Measurements from ENCODE around the gene TRABD2B. TPM values are rescaled to one million over a fixed set of nuclear protein-coding genes. Genes with fewer than 3 reads are reported as not detected.

The TRABD2B gene
- total RNA-seq, 5 donors from 2014 or later (not counting 1 experiment from before 2014, with no cell fraction given) = not detected

GRCh38 chr1:47919113-47919833 lies 77.9 kb downstream of the TRABD2B start:
- Mint-ChIP-seq H3K36me3 (no peaks in the 10 kb centered on the region), H3K9me3 (no peaks in the 10 kb centered on the region), H3K4me1 (no peaks in the 10 kb centered on the region), H3K27ac (no peak overlapping the region), H3K4me3 (no peak overlapping the region), H3K27me3 (peaks cover 11 to 14% of the 10 kb centered on the region in 2 donors)
- CTCF ChIA-PET = interaction anchor here in 1 of 2 donors (0.6 kb wide), 1 partner anchor 44 kb away, joined by 3 read pairs; no protein-coding TSS in a partner anchor
- no peak overlapping the region for H3K27ac ChIP-seq (ENCODE audit: low read length)
- H3K4me1 ChIP-seq (ENCODE audit: control insufficient read depth in 1 of 2, extremely low read depth in 1 of 2, insufficient read depth in 2 of 2, low read length in 2 of 2) = no peaks in the 10 kb centered on the region
- ATAC-seq (replicated peaks in 1 of 4) (no peak), DNase-seq (no peak)
- POLR2A ChIA-PET = no interaction called here
- no peaks in the 10 kb centered on the region for H3K36me3 ChIP-seq (ENCODE audit: control insufficient read depth in 2 of 2, extremely low read depth in 1 of 2, insufficient read depth in 1 of 2, low read length in 1 of 2)
- 74% methylated on average over 3 of the region's 3 CpGs for WGBS (ENCODE audit: insufficient coverage)
- no peak overlapping the region for H3K4me3 ChIP-seq (ENCODE audit: control insufficient read depth in 1 of 2, extremely low read depth in 1 of 2, low read length in 1 of 2)
- H3K27me3 ChIP-seq (replicated peaks in 1 of 2; ENCODE audit: control insufficient read depth in 2 of 2, extremely low read depth in 1 of 2, insufficient read depth in 2 of 2, low read length in 1 of 2) = peaks cover under 1 to 17% of the 10 kb centered on the region in 2 experiments
- H3K9me3 ChIP-seq = no peaks in the 10 kb centered on the region

GRCh38 chr1:47918257-47918867 lies 78.8 kb downstream of the TRABD2B start:
- no peak for ATAC-seq (replicated peaks in 1 of 4)
- Mint-ChIP-seq H3K4me3 (no peak overlapping the region), H3K27me3 (peaks cover 8 to 12% of the 10 kb centered on the region in 2 donors), H3K36me3 (no peaks in the 10 kb centered on the region), H3K27ac (no peak overlapping the region), H3K9me3 (no peaks in the 10 kb centered on the region), H3K4me1 (no peaks in the 10 kb centered on the region)
- Histone ChIP-seq H3K9me3 (no peaks in the 10 kb centered on the region), H3K4me3 (ENCODE audit: control insufficient read depth in 1 of 2, extremely low read depth in 1 of 2, low read length in 1 of 2) (no peak overlapping the region), H3K27ac (ENCODE audit: low read length) (no peak overlapping the region), H3K36me3 (ENCODE audit: control insufficient read depth in 2 of 2, extremely low read depth in 1 of 2, insufficient read depth in 1 of 2, low read length in 1 of 2) (no peaks in the 10 kb centered on the region), H3K4me1 (ENCODE audit: control insufficient read depth in 1 of 2, extremely low read depth in 1 of 2, insufficient read depth in 2 of 2, low read length in 2 of 2) (no peaks in the 10 kb centered on the region), H3K27me3 (replicated peaks in 1 of 2; ENCODE audit: control insufficient read depth in 2 of 2, extremely low read depth in 1 of 2, insufficient read depth in 2 of 2, low read length in 1 of 2) (peaks cover 0 to 22% of the 10 kb centered on the region in 2 experiments)
- ChIA-PET POLR2A (no interaction called here), CTCF (no interaction called here)
- no peak for DNase-seq
- 21% methylated on average over 4 of the region's 8 CpGs for WGBS (ENCODE audit: insufficient coverage)

- H3K4me1 ChIP-seq (ENCODE audit: control insufficient read depth in 1 of 2, extremely low read depth in 1 of 2, insufficient read depth in 2 of 2, low read length in 2 of 2) = no peaks in the 10 kb centered on the region
- no CpG with 5 or more reads among the region's 3 CpGs for WGBS (ENCODE audit: insufficient coverage)
- H3K4me3 Mint-ChIP-seq = no peak overlapping the region
- H3K27me3 ChIP-seq (replicated peaks in 1 of 2; ENCODE audit: control insufficient read depth in 2 of 2, extremely low read depth in 1 of 2, insufficient read depth in 2 of 2, low read length in 1 of 2) = peaks cover 0 to 23% of the 10 kb centered on the region in 2 experiments
- POLR2A ChIA-PET = no interaction called here
- H3K36me3 ChIP-seq (ENCODE audit: control insufficient read depth in 2 of 2, extremely low read depth in 1 of 2, insufficient read depth in 1 of 2, low read length in 1 of 2) = no peaks in the 10 kb centered on the region
- H3K27ac Mint-ChIP-seq = no peak overlapping the region
- H3K36me3 Mint-ChIP-seq = no peaks in the 10 kb centered on the region
- peaks cover 8 to 10% of the 10 kb centered on the region in 2 donors for H3K27me3 Mint-ChIP-seq
- DNase-seq (no peak), ATAC-seq (replicated peaks in 1 of 4) (no peak)
- H3K9me3 Mint-ChIP-seq = no peaks in the 10 kb centered on the region
- H3K4me3 ChIP-seq (ENCODE audit: control insufficient read depth in 1 of 2, extremely low read depth in 1 of 2, low read length in 1 of 2) = no peak overlapping the region
- no peak overlapping the region for H3K27ac ChIP-seq (ENCODE audit: low read length)
- no peaks in the 10 kb centered on the region for H3K4me1 Mint-ChIP-seq
- CTCF ChIA-PET = no interaction called here
- H3K9me3 ChIP-seq = no peaks in the 10 kb centered on the region
Measured at GRCh38 chr1:47917687-47918086, 79.5 kb downstream of the TRABD2B start.

GRCh38 chr1:47915677-47916353 lies 81.4 kb downstream of the TRABD2B start:
- H3K27ac Mint-ChIP-seq = no peak overlapping the region

DNA sequence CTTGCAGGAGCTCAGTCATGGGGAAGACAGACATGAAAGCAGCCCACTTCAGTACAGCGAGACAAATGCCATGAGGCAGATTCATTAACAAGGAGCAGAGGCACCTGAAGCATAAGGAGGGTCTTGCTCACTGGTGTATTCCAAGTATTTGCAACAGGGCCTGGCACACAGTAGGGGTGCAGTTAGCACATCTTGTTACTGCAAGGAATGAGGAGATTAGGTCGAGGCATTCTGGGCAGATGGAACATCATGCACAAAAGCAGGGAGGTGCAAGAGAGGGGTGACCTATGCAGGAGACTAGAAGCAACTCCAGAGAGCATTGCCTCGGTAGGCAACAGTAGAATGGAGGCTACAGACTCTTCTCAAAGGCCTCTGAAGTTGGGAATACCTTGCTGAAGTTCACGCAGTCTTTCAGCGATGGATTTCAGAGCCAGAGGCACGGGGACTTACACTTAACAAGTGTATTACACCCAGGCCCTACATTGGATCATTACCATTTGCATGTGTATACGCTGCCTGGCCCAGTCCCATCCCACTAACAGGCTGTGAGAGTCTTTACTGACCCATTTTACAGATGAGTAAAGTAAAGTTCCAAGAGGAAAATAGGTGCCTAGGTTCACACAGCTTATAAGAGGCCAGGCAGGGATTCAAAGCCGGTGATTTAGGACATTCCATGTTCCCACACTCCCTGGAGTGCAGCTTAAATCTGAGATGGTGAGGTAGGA lies 82.1 kb downstream of the TRABD2B start:
- Mint-ChIP-seq H3K4me3 (no peak overlapping the region), H3K9me3 (no peaks in the 10 kb centered on the region), H3K27ac (no peak overlapping the region), H3K4me1 (no peaks in the 10 kb centered on the region), H3K36me3 (no peaks in the 10 kb centered on the region), H3K27me3 (peaks cover 13% of the 10 kb centered on the region in 2 donors)
- Histone ChIP-seq H3K4me1 (ENCODE audit: control insufficient read depth in 1 of 2, extremely low read depth in 1 of 2, insufficient read depth in 2 of 2, low read length in 2 of 2) (no peaks in the 10 kb centered on the region), H3K9me3 (no peaks in the 10 kb centered on the region), H3K27me3 (replicated peaks in 1 of 2; ENCODE audit: control insufficient read depth in 2 of 2, extremely low read depth in 1 of 2, insufficient read depth in 2 of 2, low read length in 1 of 2) (peaks cover 0 to 22% of the 10 kb centered on the region in 2 experiments), H3K4me3 (ENCODE audit: control insufficient read depth in 1 of 2, extremely low read depth in 1 of 2, low read length in 1 of 2) (no peak overlapping the region), H3K36me3 (ENCODE audit: control insufficient read depth in 2 of 2, extremely low read depth in 1 of 2, insufficient read depth in 1 of 2, low read length in 1 of 2) (no peaks in the 10 kb centered on the region), H3K27ac (ENCODE audit: low read length) (no peak overlapping the region)
- WGBS (ENCODE audit: insufficient coverage) = 60% methylated on average over 3 of the region's 8 CpGs
- DNase-seq = no peak
- ChIA-PET CTCF (no interaction called here), POLR2A (no interaction called here)
- ATAC-seq (replicated peaks in 1 of 4) = no peak

More at GRCh38 chr1:47915677-47916353, 81.4 kb downstream of the TRABD2B start:
- H3K9me3 Mint-ChIP-seq = no peaks in the 10 kb centered on the region
- Histone ChIP-seq H3K36me3 (ENCODE audit: control insufficient read depth in 2 of 2, extremely low read depth in 1 of 2, insufficient read depth in 1 of 2, low read length in 1 of 2) (no peaks in the 10 kb centered on the region), H3K27me3 (replicated peaks in 1 of 2; ENCODE audit: control insufficient read depth in 2 of 2, extremely low read depth in 1 of 2, insufficient read depth in 2 of 2, low read length in 1 of 2) (peaks cover 0 to 22% of the 10 kb centered on the region in 2 experiments), H3K27ac (ENCODE audit: low read length) (no peak overlapping the region), H3K4me1 (ENCODE audit: control insufficient read depth in 1 of 2, extremely low read depth in 1 of 2, insufficient read depth in 2 of 2, low read length in 2 of 2) (no peaks in the 10 kb centered on the region), H3K4me3 (ENCODE audit: control insufficient read depth in 1 of 2, extremely low read depth in 1 of 2, low read length in 1 of 2) (no peak overlapping the region), H3K9me3 (no peaks in the 10 kb centered on the region)
- POLR2A ChIA-PET = no interaction called here
- peaks cover 13% of the 10 kb centered on the region in 2 donors for H3K27me3 Mint-ChIP-seq
- DNase-seq = no peak
- no peaks in the 10 kb centered on the region for H3K36me3 Mint-ChIP-seq
- H3K4me1 Mint-ChIP-seq = no peaks in the 10 kb centered on the region
- CTCF ChIA-PET = no interaction called here
- H3K4me3 Mint-ChIP-seq = no peak overlapping the region
- WGBS (ENCODE audit: insufficient coverage) = 57% methylated on average over 6 of the region's 13 CpGs
- no peak for ATAC-seq (replicated peaks in 1 of 4)

DNA sequence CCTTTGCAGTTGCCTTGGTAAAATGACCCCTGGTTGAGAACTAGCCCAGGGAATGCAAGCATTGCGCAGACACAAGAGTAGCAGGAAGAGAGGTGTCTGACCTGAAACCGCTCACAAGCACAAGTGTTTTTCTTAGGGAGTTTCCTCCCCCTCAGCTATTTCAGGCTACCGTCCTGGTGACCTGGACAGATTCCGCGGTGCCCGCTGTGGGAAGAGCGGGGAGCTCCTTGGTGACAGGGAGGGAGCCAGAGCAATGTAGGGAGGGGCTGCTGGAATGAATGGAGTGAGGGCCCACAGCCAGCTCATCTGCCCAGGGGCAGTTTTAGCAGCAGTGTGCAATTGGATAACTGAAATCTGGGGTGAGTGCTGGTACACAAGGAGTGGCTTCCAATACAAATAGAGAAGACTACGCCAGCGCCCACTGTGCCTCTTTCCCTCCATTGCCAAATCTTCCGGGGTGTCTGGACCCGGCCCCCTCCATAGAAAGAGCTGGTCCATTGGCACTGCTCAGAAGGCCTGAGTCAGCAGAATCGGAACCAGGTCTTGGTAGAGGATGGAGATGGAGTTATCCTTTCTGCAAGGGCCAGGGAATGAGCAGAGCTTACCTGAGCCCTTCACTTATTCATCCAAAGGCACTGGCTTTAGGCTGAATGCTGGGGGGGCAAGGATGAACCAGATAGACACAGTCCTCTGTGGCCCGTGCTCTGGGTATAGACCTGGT lies 82.8 kb downstream of the TRABD2B start:
- no peak overlapping the region for H3K27ac ChIP-seq (ENCODE audit: low read length)
- no peaks in the 10 kb centered on the region for H3K36me3 ChIP-seq (ENCODE audit: control insufficient read depth in 2 of 2, extremely low read depth in 1 of 2, insufficient read depth in 1 of 2, low read length in 1 of 2)
- CTCF ChIA-PET = no interaction called here
- no peak for ATAC-seq (replicated peaks in 1 of 4)
- no peaks in the 10 kb centered on the region for H3K4me1 ChIP-seq (ENCODE audit: control insufficient read depth in 1 of 2, extremely low read depth in 1 of 2, insufficient read depth in 2 of 2, low read length in 2 of 2)
- H3K4me3 Mint-ChIP-seq = no peak overlapping the region
- H3K27ac Mint-ChIP-seq = no peak overlapping the region
- no peaks in the 10 kb centered on the region for H3K36me3 Mint-ChIP-seq
- POLR2A ChIA-PET = no interaction called here
- H3K9me3 Mint-ChIP-seq = no peaks in the 10 kb centered on the region
- DNase-seq = no peak
- no peak overlapping the region for H3K4me3 ChIP-seq (ENCODE audit: control insufficient read depth in 1 of 2, extremely low read depth in 1 of 2, low read length in 1 of 2)
- peaks cover 0 to 22% of the 10 kb centered on the region in 2 experiments for H3K27me3 ChIP-seq (replicated peaks in 1 of 2; ENCODE audit: control insufficient read depth in 2 of 2, extremely low read depth in 1 of 2, insufficient read depth in 2 of 2, low read length in 1 of 2)
- no peaks in the 10 kb centered on the region for H3K4me1 Mint-ChIP-seq
- peaks cover 13% of the 10 kb centered on the region in 2 donors for H3K27me3 Mint-ChIP-seq
- WGBS (ENCODE audit: insufficient coverage) = 90% methylated on average over 8 of the region's 13 CpGs
- no peaks in the 10 kb centered on the region for H3K9me3 ChIP-seq
